Keratinocyte (primary cell): Measurements from ENCODE around the gene RASA1. TPM values are rescaled to one million over a fixed set of nuclear protein-coding genes. Genes with fewer than 3 reads are reported as not detected.

Experiments
- DNase-seq: peaks from one replicate; pipeline ENCODE4 v3.0.0-alpha.2; 2011; ENCODE audit warnings: low read depth, missing footprints, low spot score
- FAIRE-seq: peaks from 2 replicates; lab custom pipeline; 2011; peaks lifted over from hg19 to GRCh38; lab: Jason Lieb, UNC
- H2AFZ ChIP-seq: 2 replicates; pipeline ENCODE4 v1.6.0; 2012; ENCODE audit warnings: low read length, control low read depth, inconsistent platforms; ENCODE audit not compliant: control insufficient read depth
- H3K27ac ChIP-seq: 2 replicates; pipeline ENCODE4 v1.5.1; 2011; ENCODE audit warnings: low read length; ENCODE audit not compliant: control insufficient read depth, insufficient read depth
- H3K27me3 ChIP-seq: 3 replicates; pipeline ENCODE4 v1.6.0; 2011; ENCODE audit warnings: low read length; ENCODE audit not compliant: control insufficient read depth, insufficient read depth; ENCODE audit errors: extremely low read depth
- H3K36me3 ChIP-seq, 2 experiments: 2 replicates in 1 of 2; 3 replicates in 1 of 2; pipeline ENCODE4 v1.5.1; 2011; ENCODE audit warnings: low read length in 2 of 2, mild to moderate bottlenecking in 1 of 2; ENCODE audit not compliant: control insufficient read depth in 2 of 2, insufficient read depth in 2 of 2; ENCODE audit errors: extremely low read depth in 1 of 2
- H3K4me1 ChIP-seq: 3 replicates; pipeline ENCODE4 v1.5.1; 2011; ENCODE audit warnings: low read length; ENCODE audit not compliant: control insufficient read depth, insufficient read depth; ENCODE audit errors: extremely low read depth
- H3K4me2 ChIP-seq: 3 replicates; pipeline ENCODE4 v1.6.0; 2011; ENCODE audit warnings: low read depth, low read length; ENCODE audit not compliant: control insufficient read depth, insufficient read depth; ENCODE audit errors: extremely low read depth
- H3K4me3 ChIP-seq, 3 experiments: fragments of 200-600 bp in 1 of 3; sonication (generic) in 1 of 3; 2 replicates in 2 of 3; 3 replicates in 1 of 3; pipeline ENCODE4 v1.5.1; 2011 to 2016; ENCODE audit warnings: low read length in 3 of 3, mild to moderate bottlenecking in 3 of 3, control low read depth in 2 of 3, inconsistent platforms in 1 of 3, low read depth in 1 of 3, mixed read lengths in 1 of 3, mixed run types in 1 of 3, moderate library complexity in 1 of 3; ENCODE audit not compliant: control insufficient read depth in 2 of 3, insufficient read depth in 2 of 3; ENCODE audit errors: extremely low read depth in 1 of 3
- H3K79me2 ChIP-seq: 2 replicates; pipeline ENCODE4 v1.6.0; 2012; ENCODE audit warnings: low read length; ENCODE audit not compliant: control insufficient read depth, insufficient read depth
- H3K9ac ChIP-seq: 3 replicates; pipeline ENCODE4 v1.6.0; 2011; ENCODE audit warnings: low read length; ENCODE audit not compliant: control insufficient read depth, insufficient read depth; ENCODE audit errors: extremely low read depth
- H3K9me1 ChIP-seq: 3 replicates; pipeline ENCODE4 v1.6.0; 2011; ENCODE audit warnings: low read length; ENCODE audit not compliant: control insufficient read depth, insufficient read depth; ENCODE audit errors: extremely low read depth
- H3K9me3 ChIP-seq: 2 replicates; pipeline ENCODE4 v1.5.1; 2012; ENCODE audit warnings: low read depth, low read length; ENCODE audit not compliant: control insufficient read depth
- H4K20me1 ChIP-seq: 3 replicates; pipeline ENCODE4 v1.6.0; 2011; ENCODE audit warnings: low read length; ENCODE audit not compliant: control insufficient read depth, insufficient read depth; ENCODE audit errors: extremely low read depth
- CTCF ChIP-seq, 3 experiments: IDR thresholded peaks in 1 of 3; conservative IDR thresholded peaks in 1 of 3; optimal IDR thresholded peaks in 1 of 3; 2 replicates in 2 of 3; 3 replicates in 1 of 3; pipeline versions ENCODE3 to v1.5.1; 2011; ENCODE audit warnings: low read length in 3 of 3, mild to moderate bottlenecking in 3 of 3, moderate library complexity in 2 of 3, control low read depth in 1 of 3, inconsistent platforms in 1 of 3; ENCODE audit not compliant: insufficient read depth in 2 of 3; ENCODE audit errors: extremely low read depth in 1 of 3
- EZH2 ChIP-seq: IDR thresholded peaks from one replicate; pipeline ENCODE4 v1.6.1; 2012; ENCODE audit warnings: inconsistent platforms, mild to moderate bottlenecking, low read length, moderate library complexity
- dilution Hi-C: fragments of 300-500 bp; cut with MboI; formaldehyde crosslinking; loops from one replicate; pipeline ENCODE4 v1.7.0; 2020; ENCODE audit warnings: low sequenced_read_pairs; ENCODE audit not compliant: extremely low pct_ligation_motif_present
- polyA plus RNA-seq, 5 experiments: library from polyadenylated mRNA; depleted of rRNA in 3 of 5; stranded (reverse) in 3 of 5; stranded (forward) in 1 of 5; unstranded in 1 of 5; fragments of >200 nt; gene quantifications; 1 replicate in 1 of 5; 2 replicates in 3 of 5; 3 replicates in 1 of 5; pipeline versions ENCODE4 v1.2.1 to v1.2.3, GENCODE V29; 2011 to 2012; ENCODE audit warnings: missing spikeins in 2 of 5, low read depth in 1 of 5, low replicate concordance in 1 of 5

The RASA1 gene
- polyA plus RNA-seq, 1 donor (not counting 4 experiments of a cell fraction or from before 2014, with no cell fraction given), result 57.9 TPM

DNA sequence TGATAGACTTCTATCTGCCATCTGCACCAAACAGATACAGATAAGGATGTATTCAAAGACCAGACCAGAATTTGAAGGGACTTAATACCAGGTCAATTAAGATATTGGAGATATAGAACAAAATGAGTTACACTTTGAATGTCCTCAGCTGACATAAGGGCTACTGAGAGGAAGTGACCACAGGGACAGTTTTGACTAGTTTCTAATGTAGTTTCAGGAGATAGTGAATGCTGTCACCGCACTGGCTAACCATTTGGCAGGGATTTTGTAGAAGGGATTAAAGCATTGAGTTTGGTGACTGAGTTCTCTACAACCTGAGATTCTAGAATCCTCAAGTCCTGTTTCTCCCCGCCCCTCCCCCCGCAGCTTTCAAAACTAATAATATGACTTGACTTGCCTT is 122.4 kb downstream of the RASA1 start:
- dilution Hi-C loops, result no loop called here
- peaks cover 17 to 31% of the 10 kb centered on the region in 2 experiments for H3K36me3 ChIP-seq
- H3K79me2 ChIP-seq, result no peaks in the 10 kb centered on the region
- no peak overlapping the region for H3K4me3 ChIP-seq
- TF ChIP-seq EZH2, result no peak
- no peak for TF ChIP-seq CTCF (optimal IDR thresholded peaks at IDR 0.05 in 1 of 3, IDR thresholded peaks at IDR 0.05 in 1 of 3, conservative IDR thresholded peaks at IDR 0.05 in 1 of 3; ENCODE audit: extremely low read depth in 1 of 3, insufficient read depth in 2 of 3, low read length in 3 of 3)
- DNase-seq (no peak), FAIRE-seq (no peak)
- no peak overlapping the region for H2AFZ ChIP-seq
- no peaks in the 10 kb centered on the region for H3K9me3 ChIP-seq
- no peaks in the 10 kb centered on the region for H4K20me1 ChIP-seq
- H3K27me3 ChIP-seq, result no peaks in the 10 kb centered on the region
- H3K27ac ChIP-seq, result no peak overlapping the region
- H3K4me2 ChIP-seq, result no peak overlapping the region
- no peak overlapping the region for H3K9ac ChIP-seq
- H3K4me1 ChIP-seq, result peaks cover 14% of the 10 kb centered on the region
- H3K9me1 ChIP-seq, result no peaks in the 10 kb centered on the region

DNA sequence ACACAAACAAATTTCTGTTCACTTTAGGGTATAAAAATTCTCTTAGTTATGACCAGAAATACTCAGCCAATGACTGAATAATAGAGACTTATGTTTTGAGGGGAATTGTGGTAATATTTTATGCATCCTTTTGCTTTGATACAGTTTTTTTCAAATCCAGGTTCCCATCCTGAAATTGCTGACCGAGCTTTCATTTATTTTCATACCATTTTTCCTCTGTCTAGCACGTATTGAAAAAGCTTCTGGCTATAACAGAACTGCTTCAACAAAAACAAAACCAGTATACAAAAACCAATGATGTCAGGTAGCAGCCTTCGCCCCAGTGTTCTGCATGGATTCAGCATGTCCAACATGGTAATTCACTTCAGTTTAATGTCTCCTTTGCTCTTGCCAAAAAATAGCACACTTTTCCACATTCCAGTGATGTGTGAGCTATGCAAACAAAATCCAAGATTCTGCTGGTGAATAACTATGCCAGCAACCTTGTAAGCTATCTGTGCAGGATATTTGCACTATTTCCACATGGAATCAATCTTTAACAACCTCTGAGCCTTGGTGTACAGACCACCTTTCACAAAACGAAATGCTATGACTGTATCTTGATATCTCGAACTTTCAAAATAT is 123.0 kb downstream of the RASA1 start:
- no peak for FAIRE-seq
- Histone ChIP-seq H3K9me3 (no peaks in the 10 kb centered on the region), H3K9ac (no peak overlapping the region), H3K36me3 (peaks cover 20 to 36% of the 10 kb centered on the region in 2 experiments), H4K20me1 (no peaks in the 10 kb centered on the region), H3K9me1 (no peaks in the 10 kb centered on the region), H2AFZ (no peak overlapping the region), H3K79me2 (no peaks in the 10 kb centered on the region), H3K4me3 (no peak overlapping the region), H3K27ac (no peak overlapping the region), H3K4me2 (no peak overlapping the region), H3K27me3 (no peaks in the 10 kb centered on the region), H3K4me1 (peaks cover 14% of the 10 kb centered on the region)
- dilution Hi-C loops, result no loop called here
- TF ChIP-seq CTCF (optimal IDR thresholded peaks at IDR 0.05 in 1 of 3, IDR thresholded peaks at IDR 0.05 in 1 of 3, conservative IDR thresholded peaks at IDR 0.05 in 1 of 3; ENCODE audit: extremely low read depth in 1 of 3, insufficient read depth in 2 of 3, low read length in 3 of 3), result no peak
- no peak for TF ChIP-seq EZH2
- no peak for DNase-seq
